LNCaP clone FGC (cell line): ENCODE data around the gene SUMO4.

ENCODE experiments used
- DNase-seq: peaks from one replicate; pipeline ENCODE4 v3.0.0-alpha.2; 2011; ENCODE audit warnings: low read depth
- H3K4me3 ChIP-seq: 2 replicates; pipeline ENCODE4 v1.5.1; 2011; ENCODE audit warnings: mild to moderate bottlenecking, low read depth, low read length, control low read depth
- TF ChIP-seq, protein P1 (sequence below): IDR thresholded peaks from 2 replicates; pipeline ENCODE4 v1.5.1; 2012; ENCODE audit warnings: mild to moderate bottlenecking; ENCODE audit not compliant: control insufficient read depth, insufficient read depth; ENCODE audit errors: extremely low read depth

SUMO4 gene

DNA sequence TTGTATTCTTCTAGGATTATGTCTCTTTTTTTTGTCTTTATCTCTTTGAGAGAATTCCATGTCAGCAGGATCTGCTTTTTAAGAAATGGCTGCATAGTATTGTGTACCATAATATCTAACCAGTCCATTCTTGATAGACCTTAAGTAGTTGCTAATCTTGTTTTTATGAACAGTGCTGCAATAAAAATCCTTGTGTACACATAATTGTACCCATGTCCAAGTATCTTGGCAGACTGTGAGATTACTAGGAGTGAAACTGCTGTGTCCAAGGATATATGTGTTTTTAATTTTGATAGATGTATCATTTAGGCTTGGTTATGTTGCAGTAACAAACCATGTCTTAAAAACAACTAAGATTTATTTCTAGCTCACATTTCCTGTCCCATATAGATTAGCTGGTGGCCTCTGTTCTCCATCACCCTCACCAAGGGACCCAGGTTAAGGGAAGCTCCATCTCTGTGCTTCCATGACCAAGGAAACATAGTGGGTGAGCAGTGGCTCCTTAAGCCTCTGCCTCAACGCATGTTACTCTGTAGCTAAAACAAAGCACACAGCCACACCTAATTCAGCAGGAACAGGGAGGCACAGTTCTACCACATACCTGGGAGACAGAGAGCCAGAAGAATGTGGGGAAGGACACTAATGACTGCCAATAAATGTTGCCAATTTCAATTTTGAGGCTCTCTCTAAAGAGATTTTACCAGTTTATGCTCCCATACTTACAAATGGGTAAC, 12.1 kb upstream of the SUMO4 start:
- TF ChIP-seq, protein P1, sequence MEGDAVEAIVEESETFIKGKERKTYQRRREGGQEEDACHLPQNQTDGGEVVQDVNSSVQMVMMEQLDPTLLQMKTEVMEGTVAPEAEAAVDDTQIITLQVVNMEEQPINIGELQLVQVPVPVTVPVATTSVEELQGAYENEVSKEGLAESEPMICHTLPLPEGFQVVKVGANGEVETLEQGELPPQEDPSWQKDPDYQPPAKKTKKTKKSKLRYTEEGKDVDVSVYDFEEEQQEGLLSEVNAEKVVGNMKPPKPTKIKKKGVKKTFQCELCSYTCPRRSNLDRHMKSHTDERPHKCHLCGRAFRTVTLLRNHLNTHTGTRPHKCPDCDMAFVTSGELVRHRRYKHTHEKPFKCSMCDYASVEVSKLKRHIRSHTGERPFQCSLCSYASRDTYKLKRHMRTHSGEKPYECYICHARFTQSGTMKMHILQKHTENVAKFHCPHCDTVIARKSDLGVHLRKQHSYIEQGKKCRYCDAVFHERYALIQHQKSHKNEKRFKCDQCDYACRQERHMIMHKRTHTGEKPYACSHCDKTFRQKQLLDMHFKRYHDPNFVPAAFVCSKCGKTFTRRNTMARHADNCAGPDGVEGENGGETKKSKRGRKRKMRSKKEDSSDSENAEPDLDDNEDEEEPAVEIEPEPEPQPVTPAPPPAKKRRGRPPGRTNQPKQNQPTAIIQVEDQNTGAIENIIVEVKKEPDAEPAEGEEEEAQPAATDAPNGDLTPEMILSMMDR = no peak
- peak; percentile 93 for DNase-seq
- H3K4me3 ChIP-seq = peak overlapping the region; percentile 14; the same call in 1 of the 2 replicates

DNA sequence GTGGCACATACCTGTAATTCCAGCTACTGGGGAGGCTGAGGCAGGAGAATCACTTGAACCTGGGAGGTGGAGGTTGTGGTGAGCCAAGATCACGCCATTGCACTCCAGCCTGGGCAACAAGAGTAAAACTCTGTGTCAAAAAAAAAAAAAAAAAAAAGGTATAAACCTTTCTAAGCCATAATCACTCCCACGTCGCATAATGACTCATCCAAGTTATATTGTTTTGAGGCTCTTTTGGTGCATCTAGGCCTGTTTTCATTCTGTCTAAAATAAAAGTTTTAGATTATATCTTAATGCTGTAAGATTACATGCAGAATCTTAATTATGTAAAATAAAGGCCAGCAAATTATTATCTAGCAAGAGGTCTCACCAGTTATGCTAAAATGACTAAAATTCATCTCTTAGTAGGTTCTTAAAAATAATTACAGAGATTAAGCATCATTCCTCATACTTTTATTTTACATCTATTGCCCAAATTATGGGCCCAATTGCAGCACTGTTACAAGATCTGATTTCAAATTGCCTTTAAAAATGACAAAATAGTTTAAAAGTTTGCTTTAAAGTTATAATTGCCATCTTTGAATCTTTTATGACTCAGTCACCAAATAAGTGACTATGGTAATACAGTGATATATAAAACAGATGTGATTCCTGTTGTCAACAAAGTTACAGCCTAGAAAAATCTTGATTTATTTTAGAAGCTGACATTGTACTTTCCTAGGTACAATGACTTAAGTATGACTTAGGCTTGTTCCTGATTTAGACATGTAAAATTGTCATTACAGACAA, 10.4 kb upstream of the SUMO4 start:
- no peak for DNase-seq
- TF ChIP-seq, protein P1 = no peak
- no peak overlapping the region for H3K4me3 ChIP-seq

DNA sequence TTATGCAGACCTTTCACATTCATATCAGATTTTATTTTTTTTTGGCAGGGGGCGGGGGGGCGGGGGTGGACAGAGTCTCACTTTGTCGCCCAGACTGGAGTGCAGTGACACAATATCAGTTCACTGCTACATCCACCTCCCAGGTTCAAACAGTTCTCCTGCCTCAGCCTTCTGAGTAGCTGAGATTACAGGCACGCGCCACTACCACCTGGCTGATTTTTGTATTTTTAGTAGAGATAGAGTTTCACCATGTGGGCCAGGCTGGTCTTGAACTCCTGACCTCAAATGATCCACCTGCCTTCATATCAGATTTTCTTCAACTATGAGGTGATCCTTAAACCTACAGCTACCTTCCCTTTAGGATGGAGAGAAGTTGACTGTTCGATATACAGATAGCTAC, 8.0 kb upstream of the SUMO4 start:
- no peak overlapping the region for H3K4me3 ChIP-seq
- TF ChIP-seq, protein P1 = no peak
- no peak for DNase-seq

GRCh38 chr6:149392535-149392934, 7.5 kb upstream of the SUMO4 start:
- no peak for DNase-seq
- no peak overlapping the region for H3K4me3 ChIP-seq
- TF ChIP-seq, protein P1 = no peak

DNA sequence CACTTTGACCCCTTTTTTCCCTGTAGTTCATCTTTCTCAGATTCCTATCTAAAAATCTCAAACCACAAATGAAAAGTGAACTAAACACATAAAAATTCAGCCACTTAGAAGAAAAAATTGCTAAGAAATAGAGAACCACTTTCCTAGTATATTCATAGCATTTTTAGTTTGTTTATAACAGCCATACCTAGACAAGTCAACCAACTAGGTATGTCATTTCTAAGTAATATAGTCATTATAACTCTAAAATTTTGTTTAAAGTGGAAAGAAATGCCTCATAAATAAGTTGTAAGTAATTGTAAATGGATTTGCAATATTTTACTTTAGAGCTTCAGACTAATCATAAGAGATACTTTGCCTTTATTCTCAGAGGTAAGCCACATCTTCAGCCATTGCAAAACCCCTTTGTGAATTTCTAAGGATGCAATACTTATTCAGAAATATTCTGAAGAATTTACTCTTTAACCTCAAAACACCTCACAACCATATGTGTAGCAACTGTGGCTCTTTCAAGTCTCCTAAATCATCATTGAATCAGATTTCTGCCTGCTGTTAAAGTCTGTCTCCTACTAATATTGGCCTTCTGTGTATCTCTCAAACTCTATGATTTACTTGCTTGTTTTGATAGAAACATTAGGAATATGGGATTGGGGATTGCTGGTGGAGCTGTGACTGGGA, 6.9 kb upstream of the SUMO4 start:
- no peak for DNase-seq
- TF ChIP-seq, protein P1 = no peak
- no peak overlapping the region for H3K4me3 ChIP-seq

DNA sequence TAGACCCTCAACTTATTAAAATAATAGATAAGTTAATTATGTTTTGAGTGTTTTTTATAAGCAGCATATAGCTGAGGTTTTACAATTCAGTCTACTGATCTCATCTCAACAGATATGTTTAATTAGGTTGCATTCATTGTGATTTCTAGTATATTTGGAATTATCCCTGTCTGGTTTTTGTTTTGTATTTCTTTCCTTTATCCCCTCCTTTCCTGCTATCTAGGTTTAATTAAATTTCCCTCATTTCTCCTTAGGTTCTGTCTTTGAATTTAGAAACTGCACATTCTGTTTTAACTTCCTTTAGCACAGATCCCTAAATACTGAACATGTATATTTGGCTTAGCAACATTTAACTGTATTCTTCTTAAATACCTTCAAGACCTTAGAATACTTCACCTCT, 4.9 kb upstream of the SUMO4 start:
- DNase-seq = no peak
- TF ChIP-seq, protein P1 = no peak
- H3K4me3 ChIP-seq = no peak overlapping the region
